Tibial nerve (tissue), 4 donors: Measurements from ENCODE around the gene TUBB4B. TPM values are rescaled to one million over a fixed set of nuclear protein-coding genes. Genes with fewer than 3 reads are reported as not detected.

Source experiments
- DNase-seq, 2 donors: peaks; one replicate each; pipeline ENCODE4 v3.0.0-alpha.2; 2019; ENCODE audit warnings: low spot score in 2 of 2
- H3K27ac ChIP-seq, 4 donors: fragments of 200-600 bp; sonication (generic) in 3 of 4; one replicate each; pipeline ENCODE4 v1.5.1; 2017 to 2019; ENCODE audit warnings: mild to moderate bottlenecking in 1 of 4
- H3K27me3 ChIP-seq, 2 donors: fragments of 200-600 bp; sonication (generic) in 1 of 2; one replicate each; pipeline versions ENCODE4 v1.5.1 to v1.6.0; 2017 to 2019
- H3K36me3 ChIP-seq, 3 donors: fragments of 200-600 bp; sonication (generic); one replicate each; pipeline ENCODE4 v1.5.1; 2018 to 2019
- H3K4me1 ChIP-seq, 4 donors: fragments of 200-600 bp; sonication (generic) in 3 of 4; one replicate each; pipeline ENCODE4 v1.5.1; 2017 to 2019
- H3K4me3 ChIP-seq, 4 donors: fragments of 200-600 bp; sonication (generic) in 3 of 4; one replicate each; pipeline ENCODE4 v1.5.1; 2017 to 2019; ENCODE audit warnings: mild to moderate bottlenecking in 1 of 4, moderate library complexity in 1 of 4
- H3K9me3 ChIP-seq, 4 donors: fragments of 200-600 bp; sonication (generic) in 3 of 4; one replicate each; pipeline ENCODE4 v1.5.1; 2017 to 2019
- CTCF ChIP-seq, 5 experiments: fragments of 200-600 bp in 3 of 5; fragments of 450-650 bp in 2 of 5; sonication (generic) in 3 of 5; IDR thresholded peaks; one replicate each; pipeline ENCODE4 v1.5.1; 2016 to 2019; ENCODE audit warnings: antibody characterized with exemption in 5 of 5, mild to moderate bottlenecking in 3 of 5, moderate library complexity in 2 of 5
- EP300 ChIP-seq, 2 donors: sonication (generic); formaldehyde crosslinking; IDR thresholded peaks; one replicate each; pipeline ENCODE4 v1.6.1; 2017; ENCODE audit warnings: antibody characterized with exemption in 2 of 2, mild to moderate bottlenecking in 1 of 2
- POLR2A ChIP-seq, 2 donors: fragments of 450-650 bp; IDR thresholded peaks; one replicate each; pipeline ENCODE4 v1.6.1; 2017; ENCODE audit warnings: antibody characterized with exemption in 2 of 2, mild to moderate bottlenecking in 2 of 2, moderate library complexity in 2 of 2
- WGBS, 2 donors: methylation state at CpG; one replicate each; pipeline ENCODE4 v1.1.5; 2018; 5-methylcytosine and 5-hydroxymethylcytosine counted together
- total RNA-seq, 4 donors: library from RNA; depleted of rRNA; stranded (reverse); fragments of >200 nt; gene quantifications; one replicate each; pipeline ENCODE4 v1.1.0, GENCODE V29; 2016

TUBB4B gene
- total RNA-seq, 4 donors from 2014 or later, result 102 to 190 (median 161) TPM

GRCh38 chr9:137231372-137232039 is 9.6 kb upstream of the TUBB4B start:
- Histone ChIP-seq H3K4me3 (no peak overlapping the region), H3K27ac (no peak overlapping the region), H3K36me3 (no peaks in the 10 kb centered on the region), H3K4me1 (peaks cover 0 to 27% (median 15%) of the 10 kb centered on the region in 4 donors), H3K27me3 (peaks cover 0 to 77% of the 10 kb centered on the region in 2 donors), H3K9me3 (no peaks in the 10 kb centered on the region)
- 78 to 85% methylated on average over 18 to 23 of the region's 23 CpGs for WGBS, 2 donors
- DNase-seq, result no peak
- TF ChIP-seq EP300 (IDR thresholded peaks at IDR 0.05) (no peak), CTCF (IDR thresholded peaks at IDR 0.05) (no peak), POLR2A (IDR thresholded peaks at IDR 0.05) (no peak)

- H3K9me3 ChIP-seq, result no peaks in the 10 kb centered on the region
- peaks cover 0 to 29% (median 19%) of the 10 kb centered on the region in 4 donors for H3K4me1 ChIP-seq
- DNase-seq, result no peak
- no peaks in the 10 kb centered on the region for H3K36me3 ChIP-seq
- TF ChIP-seq POLR2A (IDR thresholded peaks at IDR 0.05) (no peak), EP300 (IDR thresholded peaks at IDR 0.05) (no peak), CTCF (IDR thresholded peaks at IDR 0.05) (no peak)
- no peak overlapping the region for H3K4me3 ChIP-seq
- WGBS, 2 donors, result 49 to 76% methylated on average over 9 to 10 of the region's 10 CpGs
- H3K27ac ChIP-seq, result no peak overlapping the region
- H3K27me3 ChIP-seq, result peaks cover 0 to 72% of the 10 kb centered on the region in 2 donors
These were observed 9.0 kb upstream of the TUBB4B start for GRCh38 chr9:137232101-137232500.

GRCh38 chr9:137232510-137232909 is 8.6 kb upstream of the TUBB4B start:
- Histone ChIP-seq H3K27ac (no peak overlapping the region), H3K36me3 (no peaks in the 10 kb centered on the region), H3K4me3 (no peak overlapping the region), H3K9me3 (no peaks in the 10 kb centered on the region), H3K27me3 (peaks cover 0 to 68% of the 10 kb centered on the region in 2 donors), H3K4me1 (peaks cover 0 to 29% (median 15%) of the 10 kb centered on the region in 4 donors)
- WGBS, 2 donors, result 63 to 73% methylated on average over 10 to 24 of the region's 24 CpGs
- no peak for DNase-seq
- TF ChIP-seq POLR2A (IDR thresholded peaks at IDR 0.05) (no peak), EP300 (IDR thresholded peaks at IDR 0.05) (no peak), CTCF (IDR thresholded peaks at IDR 0.05) (no peak)

GRCh38 chr9:137233143-137233980 is 7.7 kb upstream of the TUBB4B start:
- H3K27me3 ChIP-seq, result peaks cover 0 to 61% of the 10 kb centered on the region in 2 donors

More at GRCh38 chr9:137233143-137233980, 7.7 kb upstream of the TUBB4B start:
- 71 to 74% methylated on average over 26 to 35 of the region's 40 CpGs for WGBS, 2 donors
- H3K4me3 ChIP-seq, result no peak overlapping the region
- TF ChIP-seq EP300 (IDR thresholded peaks at IDR 0.05) (no peak), POLR2A (IDR thresholded peaks at IDR 0.05) (no peak), CTCF (IDR thresholded peaks at IDR 0.05) (no peak)
- no peaks in the 10 kb centered on the region for H3K36me3 ChIP-seq
- H3K27ac ChIP-seq, result no peak overlapping the region
- no peaks in the 10 kb centered on the region for H3K9me3 ChIP-seq
- H3K4me1 ChIP-seq, result peaks cover 0 to 32% (median 15%) of the 10 kb centered on the region in 4 donors
- no peak for DNase-seq
